Activated B cell treated with CpG ODN at 0.5 μM for 24 hours (primary cell): Measurements from ENCODE around the gene PGM3. TPM values are rescaled to one million over a fixed set of nuclear protein-coding genes. Genes with fewer than 3 reads are reported as not detected.

ENCODE experiments used
- ATAC-seq: fragments of 200-7000 bp; cut with Tn5 transposase; one replicate; pipeline ENCODE4 v1.10.0; 2021; ENCODE audit warnings: low read depth, mild to moderate bottlenecking, moderate library complexity
- CTCF ChIA-PET: fragments of 350-600 bp; sonication (Branson Sonifier 250); formaldehyde crosslinking; loops from one replicate; lab custom pipeline; 2021; ENCODE audit warnings: antibody characterized with exemption; lab: Charles Lee
- POLR2A ChIA-PET: fragments of 350-600 bp; sonication (Branson Sonifier 250); formaldehyde crosslinking; loops from one replicate; lab custom pipeline; 2021; ENCODE audit warnings: antibody characterized with exemption; lab: Charles Lee
- DNase-seq: peaks from one replicate; pipeline ENCODE4 v3.0.0; 2022
- H3K27ac Mint-ChIP-seq: one replicate; pipeline ENCODE4 v1.8.0; 2020; ENCODE audit warnings: mixed read lengths
- H3K27me3 Mint-ChIP-seq: one replicate; pipeline ENCODE4 v1.8.0; 2021; ENCODE audit warnings: mixed read lengths
- H3K36me3 Mint-ChIP-seq: one replicate; pipeline ENCODE4 v1.8.0; 2021; ENCODE audit warnings: low read depth, mixed read lengths
- H3K4me1 Mint-ChIP-seq: one replicate; pipeline ENCODE4 v1.8.0; 2021; ENCODE audit warnings: mixed read lengths
- H3K4me3 Mint-ChIP-seq: one replicate; pipeline ENCODE4 v1.8.0; 2020; ENCODE audit warnings: mild to moderate bottlenecking, mixed read lengths
- H3K9me3 Mint-ChIP-seq: one replicate; pipeline ENCODE4 v1.8.0; 2020; ENCODE audit warnings: mixed read lengths
- CTCF ChIP-seq: fragments of 200-600 bp; IDR thresholded peaks from one replicate; pipeline ENCODE4 v1.8.0; 2022; ENCODE audit warnings: antibody characterized with exemption, mild to moderate bottlenecking
- intact Hi-C: fragments of 100-400 bp; cut with micrococcal nuclease; formaldehyde crosslinking; loops from one replicate; pipeline ENCODE4 v1.15.1; 2024
- total RNA-seq: library from RNA; stranded (reverse); gene quantifications from 2 replicates; pipeline ENCODE4 v1.2.3, GENCODE V29; 2022

Gene PGM3
- total RNA-seq, 1 donor from 2014 or later, result 20.1 TPM

- no peak for TF ChIP-seq CTCF
- POLR2A ChIA-PET, result no interaction called here
- H3K27ac Mint-ChIP-seq, result no peak overlapping the region
Observed at GRCh38 chr6:83160167-83160566, 32.9 kb downstream of the PGM3 start.

GRCh38 chr6:83155794-83156193 lies 37.3 kb downstream of the PGM3 start:
- no peaks in the 10 kb centered on the region for H3K9me3 Mint-ChIP-seq
- ATAC-seq, result no peak
- ChIA-PET POLR2A (no interaction called here), CTCF (no interaction called here)
- no peak overlapping the region for H3K27ac Mint-ChIP-seq
- H3K27me3 Mint-ChIP-seq, result no peaks in the 10 kb centered on the region
- intact Hi-C loops, result no loop called here
- DNase-seq, result no peak
- H3K4me3 Mint-ChIP-seq, result no peak overlapping the region
- no peak for TF ChIP-seq CTCF
- H3K36me3 Mint-ChIP-seq, result peaks cover 74% of the 10 kb centered on the region
- H3K4me1 Mint-ChIP-seq, result no peaks in the 10 kb centered on the region

More at GRCh38 chr6:83160167-83160566, 32.9 kb downstream of the PGM3 start:
- DNase-seq, result no peak
- Mint-ChIP-seq H3K9me3 (no peaks in the 10 kb centered on the region), H3K36me3 (peaks cover 72% of the 10 kb centered on the region), H3K4me1 (no peaks in the 10 kb centered on the region), H3K4me3 (no peak overlapping the region), H3K27me3 (no peaks in the 10 kb centered on the region)
- no peak for ATAC-seq
- CTCF ChIA-PET, result interaction anchor here (1.0 kb wide), 1 partner anchor 93 kb away, joined by 4 read pairs; the partner anchor contains the start of gene DOP1A
- intact Hi-C loops, result no loop called here

- H3K4me1 Mint-ChIP-seq, result no peaks in the 10 kb centered on the region
- POLR2A ChIA-PET, result no interaction called here
- no peaks in the 10 kb centered on the region for H3K9me3 Mint-ChIP-seq
- DNase-seq (no peak), ATAC-seq (no peak)
- H3K27me3 Mint-ChIP-seq, result no peaks in the 10 kb centered on the region
- TF ChIP-seq CTCF, result no peak
- H3K36me3 Mint-ChIP-seq, result peaks cover 71% of the 10 kb centered on the region
- intact Hi-C loops, result no loop called here
- H3K27ac Mint-ChIP-seq, result no peak overlapping the region
- CTCF ChIA-PET, result no interaction called here
- no peak overlapping the region for H3K4me3 Mint-ChIP-seq
Observed at GRCh38 chr6:83153883-83154521, 39.1 kb downstream of the PGM3 start.

- no peak for TF ChIP-seq CTCF
- intact Hi-C loops, result no loop called here
- Mint-ChIP-seq H3K4me3 (no peak overlapping the region), H3K27me3 (no peaks in the 10 kb centered on the region), H3K9me3 (no peaks in the 10 kb centered on the region), H3K4me1 (no peaks in the 10 kb centered on the region), H3K36me3 (peaks cover 73% of the 10 kb centered on the region), H3K27ac (no peak overlapping the region)
- ATAC-seq (no peak), DNase-seq (no peak)
- ChIA-PET CTCF (no interaction called here), POLR2A (no interaction called here)
Observed at GRCh38 chr6:83152913-83153312, 40.2 kb downstream of the PGM3 start.

- DNase-seq (no peak), ATAC-seq (no peak)
- ChIA-PET CTCF (no interaction called here), POLR2A (no interaction called here)
- no peak overlapping the region for H3K4me3 Mint-ChIP-seq
- H3K27ac Mint-ChIP-seq, result no peak overlapping the region
- no peaks in the 10 kb centered on the region for H3K27me3 Mint-ChIP-seq
- intact Hi-C loops, result no loop called here
- H3K36me3 Mint-ChIP-seq, result peaks cover 65% of the 10 kb centered on the region
- TF ChIP-seq CTCF, result no peak
- no peaks in the 10 kb centered on the region for H3K4me1 Mint-ChIP-seq
- no peaks in the 10 kb centered on the region for H3K9me3 Mint-ChIP-seq
Observed at GRCh38 chr6:83151114-83151513, 42.0 kb downstream of the PGM3 start.
